ENCODE data around the gene PLCG1.

GRCh38 chr20:41202426-41202825 lies 65.1 kb downstream of the PLCG1 start:
- no peak for TF ChIP-seq CTCF (IDR thresholded peaks at IDR 0.05)
- no peak for TF ChIP-seq POLR2A (IDR thresholded peaks at IDR 0.05)
